A549 treated with GW870086 at 1 μM for 4 hours (cell line): Measurements from ENCODE around the gene PBX3. TPM values are rescaled to one million over a fixed set of nuclear protein-coding genes. Genes with fewer than 3 reads are reported as not detected.

ENCODE experiments used
- total RNA-seq: library from RNA; stranded (reverse); fragments of 200-300 nt; extraction: Qiagen RNA extraction; gene quantifications from 5 replicates; pipeline ENCODE4 v1.2.3, GENCODE V29; 2022; ENCODE audit warnings: low read depth

Gene PBX3
- total RNA-seq, result 10.1 to 14.7 TPM (median 11.4 TPM) in 5 replicates

DNA sequence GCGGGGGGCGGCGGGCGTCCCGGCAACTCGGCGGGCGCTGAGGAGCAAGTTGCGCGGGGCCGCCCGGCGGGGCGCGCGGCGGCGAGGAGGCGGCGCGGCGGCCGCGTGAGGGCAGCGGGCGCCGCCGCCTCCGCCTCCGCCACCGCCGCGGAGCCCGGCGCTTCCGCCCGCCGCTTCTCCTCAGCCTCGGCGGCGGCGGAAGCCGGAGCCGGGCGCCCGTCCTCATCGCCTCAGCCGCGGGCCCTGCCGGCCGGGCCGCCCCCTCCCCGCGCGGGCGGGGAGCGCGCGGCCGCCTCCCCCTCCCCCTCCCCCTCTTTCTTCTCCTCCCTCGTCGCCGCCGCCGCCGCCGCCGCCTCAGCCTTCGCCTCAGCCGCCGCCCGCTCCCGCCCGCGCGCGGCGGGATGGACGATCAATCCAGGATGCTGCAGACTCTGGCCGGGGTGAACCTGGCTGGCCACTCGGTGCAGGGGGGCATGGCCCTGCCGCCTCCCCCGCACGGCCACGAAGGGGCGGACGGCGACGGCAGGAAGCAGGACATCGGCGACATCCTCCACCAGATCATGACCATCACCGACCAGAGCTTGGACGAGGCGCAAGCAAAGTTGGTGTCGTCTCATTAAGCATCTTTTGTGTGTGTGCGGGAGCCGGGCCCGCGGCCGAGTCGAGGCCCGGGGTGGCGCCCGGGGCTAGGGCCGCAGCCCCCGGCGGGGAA is at the start of gene PBX3:
Gene PBX3, plus strand, starts transcription at position 321 of the 712 bp plus-strand sequence.

GRCh38 chr9:125706651-125707471 is 40.3 kb upstream of the PBX3 start, which contains the start of gene MAPKAP1:
Gene MAPKAP1 (minus strand): TSS chr9:125707208. CDS start chr9:125672574, 34,634 bp downstream.

Other genes with a start within 250 kb of the PBX3 start
- gene MAPKAP1, start 40.2 kb upstream of the PBX3 start, total RNA-seq, result 50.4 to 82.2 TPM (median 79.1 TPM) in 5 replicates